HG02588 (cell line): ENCODE data around the gene B4GALT1.
"Not testable (repeated sequence)": the region's sequence is repeated elsewhere in the genome, so short reads cannot be mapped to it uniquely, and the experiment has no call there.

Experiments used
- ATAC-seq: cut with Tn5 transposase; IDR thresholded peaks from one replicate; pipeline ENCODE4 v1.9.1; 2021; ENCODE audit warnings: mild to moderate bottlenecking, moderate library complexity; ENCODE audit not compliant: unreplicated experiment

The B4GALT1 gene

DNA sequence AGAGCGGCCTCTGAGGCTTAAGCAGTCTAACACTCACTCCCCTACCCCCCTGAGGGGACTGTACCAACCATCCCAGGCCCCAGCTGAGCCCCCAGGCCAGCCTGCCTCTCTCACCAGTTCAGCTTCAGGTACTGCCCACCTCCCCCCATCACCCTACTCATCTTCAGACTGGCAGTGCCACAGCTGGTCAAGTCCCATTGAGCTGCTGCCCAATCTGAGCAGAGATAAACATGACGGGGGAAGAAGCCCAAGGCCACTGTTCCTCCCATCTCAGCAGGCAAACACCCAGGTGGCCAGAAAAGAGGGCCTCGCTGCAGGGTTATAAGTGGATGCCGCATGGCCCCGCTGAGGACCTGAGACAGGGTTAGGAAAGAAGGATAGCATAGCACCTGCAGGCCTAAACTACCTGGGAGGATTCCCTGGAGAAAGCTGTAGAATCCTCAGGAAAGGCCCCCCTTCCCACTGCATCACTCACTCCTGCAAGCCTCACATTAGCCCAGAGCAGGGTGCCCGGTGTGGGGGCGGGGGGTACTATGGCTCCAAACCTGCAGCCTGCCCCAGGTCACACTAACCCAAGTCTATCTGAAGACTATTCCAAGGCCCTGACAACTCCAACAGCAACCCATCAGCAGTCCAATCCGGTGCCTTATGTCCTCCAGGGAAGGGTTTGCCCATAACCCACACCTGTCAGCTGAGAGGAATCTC, 3.6 kb downstream of the B4GALT1 start:
- no peak for ATAC-seq

DNA sequence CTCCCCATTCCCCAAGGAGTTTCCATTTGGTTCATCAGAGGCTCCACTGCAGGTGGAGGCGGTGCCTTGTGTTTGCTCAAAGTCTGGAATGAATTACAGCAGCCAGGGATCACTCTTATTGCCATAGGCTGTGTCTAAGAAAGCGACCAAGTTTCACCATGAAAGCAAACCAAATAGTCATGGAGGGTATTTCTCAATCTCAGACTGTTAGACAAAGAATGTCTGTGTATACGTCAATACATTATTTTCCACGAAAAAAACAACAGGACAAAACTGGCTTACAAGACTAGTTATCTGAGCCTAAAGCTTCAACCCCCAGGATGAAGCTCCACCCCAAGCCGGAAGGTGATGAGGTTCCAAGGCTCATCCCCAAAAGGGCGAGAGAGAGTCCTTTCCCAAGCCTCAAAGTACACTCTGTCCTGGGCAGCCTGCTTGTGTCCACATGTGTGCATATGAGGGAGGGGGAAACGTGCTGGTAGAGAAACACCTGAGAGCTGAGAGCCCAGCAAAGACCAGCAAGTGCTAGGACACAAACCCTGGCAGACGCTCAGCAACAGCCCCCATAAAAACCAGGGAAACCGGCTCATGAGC, 4.3 kb downstream of the B4GALT1 start:
- no peak for ATAC-seq

GRCh38 chr9:33161589-33162132, 5.5 kb downstream of the B4GALT1 start:
- no peak for ATAC-seq

- no peak for ATAC-seq
These were observed 6.0 kb downstream of the B4GALT1 start for GRCh38 chr9:33161011-33161588.

DNA sequence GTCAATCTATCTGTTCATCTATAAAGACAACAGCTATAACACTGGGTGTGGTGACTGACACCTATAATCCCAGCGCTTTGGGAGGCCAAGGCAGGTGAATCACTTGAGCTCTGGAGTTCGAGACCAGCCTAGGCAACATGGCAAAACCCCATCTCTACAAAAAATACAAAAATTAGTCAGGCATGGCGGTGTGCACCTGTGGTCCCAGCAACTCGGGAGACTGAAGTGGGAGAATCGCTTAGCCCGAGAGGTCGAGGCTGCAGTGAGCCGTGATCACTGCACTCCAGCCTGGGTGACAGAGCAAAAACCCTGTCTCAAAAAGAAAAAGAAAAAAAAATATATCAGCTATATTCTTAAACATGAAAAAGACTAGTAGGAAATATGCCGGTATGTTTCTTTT, 6.7 kb downstream of the B4GALT1 start:
- not testable (repeated sequence) for ATAC-seq

- peak; percentile 27 for ATAC-seq
These were observed 7.4 kb downstream of the B4GALT1 start for GRCh38 chr9:33159777-33160127.

DNA sequence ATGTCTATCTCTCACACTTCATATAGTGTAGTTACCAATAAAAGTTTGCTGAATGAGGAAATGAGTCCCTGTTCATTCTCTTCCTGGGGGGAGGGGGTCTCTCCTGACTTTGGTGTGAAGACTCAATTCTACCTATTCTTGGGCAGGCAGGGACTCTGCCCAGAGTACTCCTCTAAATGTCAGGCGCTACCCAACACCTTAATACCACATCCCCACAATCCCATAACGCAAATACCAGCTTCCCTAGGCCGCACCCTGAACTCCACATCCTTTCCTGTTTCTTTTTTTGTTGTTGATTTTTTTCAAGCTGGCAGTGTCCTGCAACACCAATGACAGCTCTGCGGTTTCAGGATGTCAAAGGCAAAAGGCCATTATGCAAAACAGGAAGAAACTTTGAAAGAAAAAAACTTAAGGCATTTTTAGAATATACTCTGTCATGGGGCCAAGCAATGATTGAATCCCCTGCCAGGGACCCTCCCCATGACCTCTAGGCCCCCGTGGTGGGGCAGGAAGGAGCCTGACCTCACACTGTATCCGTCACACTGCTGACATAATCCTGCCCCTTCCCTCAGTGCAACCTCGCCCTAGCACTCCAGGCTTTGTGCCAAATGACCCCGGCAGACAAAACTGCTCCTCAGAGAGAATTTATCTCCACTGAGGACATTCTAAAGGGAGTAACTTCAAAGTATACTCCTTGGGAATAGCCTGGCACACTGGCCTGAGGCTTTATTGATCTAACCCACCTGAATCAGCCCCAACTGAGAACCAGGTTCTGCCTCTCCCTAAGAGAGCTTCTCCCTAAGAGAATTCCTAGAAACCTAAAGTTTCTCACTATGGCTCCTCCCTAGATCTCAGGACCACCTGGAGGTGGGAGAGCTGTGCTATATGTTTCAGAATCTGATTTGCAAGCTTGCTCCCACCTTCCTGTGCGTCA, 8.0 kb downstream of the B4GALT1 start:
- ATAC-seq = no peak

DNA sequence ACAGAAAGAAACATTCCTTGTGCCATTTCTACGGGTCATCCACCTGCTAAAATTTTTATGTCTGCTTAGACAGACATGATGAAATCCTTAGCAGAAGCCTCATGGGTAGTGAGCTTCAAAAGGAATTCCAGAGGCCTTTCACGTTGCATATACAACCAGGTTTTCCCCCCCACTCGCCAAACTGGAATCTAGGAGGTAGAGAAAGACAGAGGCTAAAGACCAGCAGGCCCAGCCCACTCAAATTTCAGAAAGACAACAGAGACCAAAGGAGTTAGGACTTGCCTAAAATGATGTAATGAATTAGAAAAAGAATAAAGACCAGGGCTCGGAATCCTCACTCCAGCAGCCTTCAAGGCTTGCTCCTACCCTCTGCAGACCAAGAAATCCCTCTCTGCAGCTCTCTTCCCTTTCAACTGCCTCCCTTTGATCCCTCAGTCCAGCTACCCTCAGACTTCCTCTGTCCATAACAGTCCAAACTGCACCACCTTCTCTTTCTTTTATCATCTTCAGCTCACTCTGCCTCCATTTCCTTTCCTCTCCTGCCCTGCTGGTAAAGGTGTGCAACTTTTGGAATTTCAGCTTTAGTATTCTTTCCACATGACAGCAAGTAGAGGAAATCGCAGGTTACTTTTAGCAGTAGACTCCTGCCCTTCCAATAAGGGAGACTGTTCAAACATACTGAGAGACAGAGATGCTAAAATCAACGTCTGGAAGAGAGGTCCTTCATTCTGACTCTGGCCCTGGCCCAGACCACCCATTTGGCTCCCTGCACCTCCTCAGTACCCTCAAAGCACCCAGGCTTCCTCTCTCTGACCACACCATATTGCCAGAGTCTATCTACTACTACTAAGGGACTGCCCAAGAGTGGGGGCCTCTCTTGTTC, 8.9 kb downstream of the B4GALT1 start:
- no peak for ATAC-seq

GRCh38 chr9:33155393-33155792, 11.7 kb downstream of the B4GALT1 start:
- no peak for ATAC-seq

- no peak for ATAC-seq
These were observed 12.8 kb downstream of the B4GALT1 start for GRCh38 chr9:33154371-33154770.

- no peak for ATAC-seq
These were observed 13.5 kb downstream of the B4GALT1 start for GRCh38 chr9:33153666-33154065.

GRCh38 chr9:33153001-33153400, 14.1 kb downstream of the B4GALT1 start:
- ATAC-seq = no peak

DNA sequence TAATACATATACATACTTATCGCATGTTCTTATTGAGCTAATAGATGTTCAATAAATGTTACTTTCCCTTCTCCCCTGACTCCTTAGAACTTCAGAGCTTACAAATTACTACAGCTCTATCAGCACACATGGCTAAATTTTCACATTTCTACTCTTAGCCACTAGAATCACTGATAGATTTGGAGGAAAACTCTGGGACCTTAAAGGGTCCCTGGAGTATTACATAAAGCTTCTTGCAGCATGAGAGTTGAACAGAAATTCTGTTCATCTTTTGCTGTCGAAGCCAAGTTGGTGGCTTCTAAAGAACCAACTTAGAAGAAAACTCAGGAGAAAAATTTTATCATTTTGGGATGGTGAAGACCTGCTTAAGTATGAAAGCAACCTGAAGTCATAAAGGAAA, 15.5 kb downstream of the B4GALT1 start:
- ATAC-seq = no peak

- no peak for ATAC-seq
These were observed 16.1 kb downstream of the B4GALT1 start for GRCh38 chr9:33151007-33151557.

GRCh38 chr9:33148367-33149014, 18.6 kb downstream of the B4GALT1 start:
- no peak for ATAC-seq

- ATAC-seq = no peak
These were observed 19.5 kb downstream of the B4GALT1 start for GRCh38 chr9:33147416-33148169.

DNA sequence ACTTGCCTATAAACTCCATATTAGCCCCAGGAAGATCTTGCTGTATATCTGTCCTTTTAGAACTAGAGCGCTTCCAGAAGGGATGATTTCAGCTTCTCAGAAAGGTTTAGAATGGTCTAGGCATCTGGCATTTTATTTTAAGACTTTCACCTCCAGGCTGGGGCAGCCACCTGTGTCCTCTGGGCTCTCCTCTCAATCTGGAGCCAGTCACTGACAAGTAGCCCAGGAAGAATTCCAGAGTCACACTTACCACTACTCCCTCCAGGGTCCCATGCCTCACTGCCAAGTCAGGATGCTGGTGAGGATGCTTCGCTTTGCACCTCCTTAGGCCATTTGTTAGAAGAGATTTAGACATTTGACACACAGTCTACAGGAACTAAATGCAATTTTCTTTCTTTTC, 20.8 kb downstream of the B4GALT1 start:
- ATAC-seq = no peak

- ATAC-seq = no peak
These were observed 22.6 kb downstream of the B4GALT1 start for GRCh38 chr9:33144551-33144950.

- no peak for ATAC-seq
These were observed 23.9 kb downstream of the B4GALT1 start for GRCh38 chr9:33143241-33143661.
